Activated CD8-positive, alpha-beta memory T cell treated with anti-CD3 and anti-CD28 coated beads, Interleukin-2, amount 50 U/mL, for 24 hours (primary cell): ENCODE data around the gene FAM237B.
"Not testable (repeated sequence)": the region's sequence is repeated elsewhere in the genome, so short reads cannot be mapped to it uniquely, and the experiment has no call there.

Experiments used
- DNase-seq: peaks from one replicate; pipeline ENCODE4 v3.0.0-alpha.2; 2020; ENCODE audit errors: extremely low read depth

The FAM237B gene

DNA sequence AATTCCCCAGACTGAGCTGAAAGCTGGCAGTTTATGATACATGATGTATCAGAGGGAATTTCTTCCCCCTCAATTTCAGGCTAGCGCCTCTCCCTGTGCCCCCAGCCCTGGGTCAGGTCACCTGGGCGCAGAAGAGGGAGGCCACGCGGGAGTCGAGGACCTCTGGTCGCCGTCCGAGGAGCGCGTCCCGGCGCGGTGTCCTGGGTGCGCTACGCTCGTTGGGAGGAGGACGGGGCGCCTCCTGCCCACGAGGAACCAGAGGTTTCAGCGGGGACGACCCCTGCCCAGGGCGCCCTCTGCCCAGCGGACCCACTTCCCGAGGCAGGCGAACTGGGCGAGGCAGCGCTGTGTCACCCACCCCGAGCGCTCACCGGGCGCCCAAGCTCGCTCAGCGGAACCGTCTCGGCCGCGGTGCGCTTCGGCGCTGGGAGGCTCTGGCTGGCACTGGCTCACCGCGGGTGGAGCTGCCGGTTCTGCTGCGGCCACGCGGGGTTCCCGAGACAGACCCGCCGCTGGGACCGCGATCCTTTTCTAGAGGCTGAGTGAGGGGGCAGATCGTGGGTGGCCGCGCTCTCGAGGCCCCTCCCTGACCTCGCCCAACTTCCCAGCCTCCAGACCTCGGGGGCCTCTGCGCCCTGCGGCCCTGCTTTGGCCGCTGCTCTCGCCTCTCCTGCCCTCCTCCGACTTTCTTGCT is at the start of gene FAM237B:
Gene FAM237B, minus strand, starts transcription at position 504 of the 694 bp plus-strand sequence. CDS start 1,556 bp downstream, outside the sequence.
- DNase-seq: no peak

DNA sequence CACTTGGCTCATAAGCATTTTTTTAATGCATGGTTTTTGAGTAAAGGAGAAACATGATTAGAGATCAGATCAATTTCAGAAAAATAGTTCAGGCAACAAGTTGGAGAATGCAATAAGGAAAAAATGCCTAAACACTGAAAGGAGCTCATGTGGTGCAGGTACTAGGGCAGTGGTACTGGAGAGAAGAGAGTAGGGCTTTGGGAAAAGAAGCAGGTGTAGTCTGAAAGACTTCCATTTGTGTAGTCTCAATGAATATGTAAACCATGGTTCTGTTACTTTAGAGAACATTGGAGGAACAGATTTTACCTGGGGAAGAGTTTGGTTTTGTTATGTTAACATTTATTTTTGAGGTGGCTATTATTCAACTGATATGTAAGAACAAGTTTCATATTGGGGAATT is 30.9 kb upstream of the FAM237B start:
- DNase-seq: no peak

DNA sequence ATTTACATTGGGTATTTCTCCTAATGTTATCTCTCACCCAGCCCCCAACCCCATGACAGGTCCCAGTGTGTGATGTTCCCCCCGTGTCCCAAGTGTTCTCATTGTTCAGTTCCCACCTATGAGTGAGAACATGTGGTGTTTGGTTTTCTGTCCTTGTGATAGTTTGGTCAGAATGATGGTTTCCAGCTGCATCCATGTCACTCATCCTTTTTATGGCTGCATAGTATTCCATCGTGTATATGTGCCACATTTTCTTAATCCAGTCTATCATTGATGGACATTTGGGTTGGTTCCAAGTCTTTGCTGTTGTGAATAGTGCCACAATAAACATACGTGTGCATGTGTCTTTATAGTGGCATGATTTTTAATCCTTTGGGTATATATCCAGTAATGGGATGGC is 28.9 kb upstream of the FAM237B start:
- not testable (repeated sequence) for DNase-seq

DNA sequence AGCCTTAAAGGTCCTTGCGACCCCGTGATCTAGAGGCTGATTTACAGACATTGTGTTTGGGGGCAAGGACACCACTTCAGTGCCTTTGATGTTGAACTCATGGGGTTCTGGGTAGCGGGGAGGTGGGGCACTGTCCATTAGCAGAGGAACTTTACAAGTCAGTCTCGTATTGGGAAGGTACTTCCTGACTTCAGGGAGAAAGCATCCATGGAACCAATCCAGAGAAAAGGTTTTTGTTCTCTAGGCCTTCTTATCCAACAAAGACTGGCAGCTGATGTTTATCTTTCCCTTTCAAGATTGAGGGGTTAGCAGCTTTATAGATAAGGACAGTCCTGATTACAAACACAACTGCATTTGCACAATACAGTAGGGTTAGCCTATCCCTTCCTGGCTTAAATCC is 28.2 kb upstream of the FAM237B start:
- no peak for DNase-seq

DNA sequence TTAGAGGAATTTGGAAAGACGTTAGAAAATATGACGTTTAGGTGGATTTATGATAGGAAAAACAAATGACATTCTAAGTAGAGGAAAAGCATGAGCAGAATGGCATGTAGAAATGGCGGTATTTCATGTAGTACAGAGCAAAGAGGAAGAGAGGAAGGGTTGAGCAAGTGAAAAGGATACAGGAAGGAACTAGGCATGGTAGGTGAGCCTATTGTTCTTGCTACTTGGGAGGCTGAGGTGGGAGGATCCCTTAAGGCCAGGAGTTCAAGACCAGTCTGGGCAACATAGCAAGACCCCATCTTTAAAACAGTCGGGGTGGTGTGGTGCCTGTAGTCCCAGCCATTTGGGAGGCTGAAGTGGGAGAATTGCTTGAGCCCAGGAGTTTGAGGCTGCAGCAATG is 26.7 kb upstream of the FAM237B start:
- DNase-seq: no peak

DNA sequence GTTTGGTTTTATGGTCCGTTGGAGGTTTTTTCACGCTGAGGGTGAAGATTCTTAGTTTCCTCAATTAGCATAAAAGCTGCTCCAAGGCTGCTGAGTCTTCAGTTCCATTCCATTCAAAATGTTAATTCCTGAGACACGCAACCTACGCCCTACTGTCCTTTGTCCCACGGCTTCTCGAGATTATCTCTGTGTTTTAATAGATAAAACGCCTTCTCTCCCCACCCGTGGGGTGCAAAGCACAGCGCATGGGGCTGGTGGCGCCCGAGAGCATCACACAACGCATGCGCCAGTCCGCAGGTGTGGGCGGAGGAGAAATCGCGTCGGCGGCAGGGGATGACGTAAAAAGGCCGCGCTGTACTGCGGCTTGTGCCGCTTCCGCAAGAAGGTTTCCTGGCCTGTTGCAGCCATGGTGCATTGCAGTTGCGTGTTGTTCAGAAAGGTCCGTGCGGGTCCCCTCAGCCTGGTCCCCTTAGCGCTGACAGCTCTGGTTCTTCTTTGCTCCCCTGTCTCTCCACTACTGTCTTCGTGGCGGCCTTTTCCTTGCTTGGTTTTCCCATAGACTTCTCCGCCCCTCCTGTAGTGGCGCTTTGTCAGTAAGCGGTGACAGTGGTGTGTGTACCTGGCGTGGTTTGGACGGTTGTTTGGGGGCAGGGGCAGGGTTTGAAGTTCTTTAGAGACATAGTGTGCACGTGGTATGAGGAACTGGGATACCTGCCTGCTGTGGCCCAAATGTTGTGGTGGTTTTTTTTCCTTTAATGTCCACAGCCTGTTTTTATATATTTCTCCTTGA is 25.4 kb upstream of the FAM237B start, which contains the start of gene GTPBP10:
Gene GTPBP10, plus strand, starts transcription at position 381 of the 790 bp plus-strand sequence. Its CDS starts 26 bp downstream, at position 407.
- peak; percentile 90 for DNase-seq

DNA sequence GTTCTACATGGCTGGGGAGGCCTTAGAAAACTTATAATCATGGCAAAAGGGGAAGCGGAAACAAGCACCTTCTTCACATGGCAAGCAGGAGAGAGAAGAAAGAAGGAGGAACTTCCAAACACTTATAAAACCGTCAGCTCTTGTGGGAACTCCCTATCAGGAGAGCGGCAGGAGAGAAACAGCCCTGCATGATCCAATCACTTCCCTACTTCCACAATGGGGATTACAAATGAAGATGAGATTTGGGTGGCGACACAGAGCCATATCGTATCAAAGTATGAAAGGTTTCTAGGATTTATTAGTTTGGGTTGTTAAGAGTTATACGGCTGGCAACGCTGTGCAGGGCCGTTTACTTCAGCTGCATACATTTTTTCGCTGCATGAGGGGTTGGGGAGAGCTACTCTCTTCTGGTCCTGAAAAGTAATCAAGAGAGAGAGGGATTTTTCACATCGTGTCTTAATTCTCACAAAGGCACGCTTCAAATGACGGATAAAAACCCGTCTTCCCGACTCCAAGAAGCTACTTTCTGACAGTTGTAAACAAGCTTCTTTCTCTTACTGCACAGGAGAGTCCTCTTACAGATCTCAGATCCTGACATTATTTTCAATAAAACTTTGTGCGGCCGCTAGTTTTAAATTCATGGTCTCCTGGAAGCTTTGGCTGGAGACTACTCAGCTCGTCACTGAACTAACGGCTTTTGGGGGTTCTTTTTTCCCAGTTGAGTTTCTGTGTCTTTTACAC is 24.7 kb upstream of the FAM237B start:
- DNase-seq: no peak

DNA sequence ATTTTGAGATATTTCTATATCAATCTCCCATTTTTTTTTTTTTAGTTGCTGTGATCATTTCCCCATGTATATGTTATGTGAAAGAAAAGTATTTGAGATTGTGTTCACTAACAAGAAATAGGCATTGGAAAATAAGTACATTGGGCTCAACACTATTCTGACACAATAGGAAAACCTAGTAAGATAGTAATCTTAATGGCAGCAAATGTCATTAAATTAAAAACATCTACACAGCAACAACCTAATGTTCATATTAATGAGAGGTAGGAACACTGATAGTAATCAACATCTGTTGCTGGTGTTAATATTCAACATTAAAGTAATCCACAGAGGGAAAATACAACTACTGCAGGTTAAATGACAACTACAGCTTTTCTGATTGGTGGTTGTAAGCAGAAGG is 23.9 kb upstream of the FAM237B start:
- DNase-seq: no peak

DNA sequence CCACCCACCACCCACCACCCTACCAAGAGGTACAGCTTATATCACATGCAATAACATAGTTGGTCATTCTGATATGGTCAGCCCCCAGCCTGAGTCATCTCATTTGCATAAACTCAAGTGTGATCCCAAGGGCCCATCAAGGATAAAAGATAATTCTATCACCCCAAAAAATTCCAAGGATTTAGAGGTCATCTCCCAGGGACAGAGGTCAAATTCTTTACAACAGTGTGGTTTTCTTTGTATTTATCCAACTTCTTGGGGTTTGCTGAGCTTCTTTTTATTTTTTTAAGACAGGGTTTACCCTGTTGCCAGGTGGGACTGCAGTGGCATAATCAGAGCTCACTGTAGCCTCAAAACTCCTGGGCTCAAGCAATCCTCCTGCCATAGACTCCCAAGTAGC is 16.0 kb upstream of the FAM237B start:
- no peak for DNase-seq

DNA sequence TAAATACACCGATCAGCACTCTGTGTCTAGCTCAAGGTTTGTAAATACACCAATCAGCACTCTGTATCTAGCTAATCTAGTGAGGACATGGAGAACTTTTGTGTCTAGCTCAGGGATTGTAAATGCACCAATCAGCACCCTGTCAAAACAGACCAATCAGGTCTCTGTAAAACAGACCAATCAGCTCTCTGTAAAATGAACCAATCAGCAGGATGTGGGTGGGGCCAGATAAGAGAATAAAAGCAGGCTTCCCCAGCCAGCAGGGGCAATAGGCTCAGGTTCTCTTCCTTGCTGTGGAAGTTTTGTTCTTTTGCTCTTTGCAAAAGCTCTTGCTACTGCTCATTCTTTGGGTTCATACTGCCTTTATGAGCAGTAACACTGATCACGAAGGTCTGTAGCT is 13.8 kb upstream of the FAM237B start:
- DNase-seq: not testable (repeated sequence)

DNA sequence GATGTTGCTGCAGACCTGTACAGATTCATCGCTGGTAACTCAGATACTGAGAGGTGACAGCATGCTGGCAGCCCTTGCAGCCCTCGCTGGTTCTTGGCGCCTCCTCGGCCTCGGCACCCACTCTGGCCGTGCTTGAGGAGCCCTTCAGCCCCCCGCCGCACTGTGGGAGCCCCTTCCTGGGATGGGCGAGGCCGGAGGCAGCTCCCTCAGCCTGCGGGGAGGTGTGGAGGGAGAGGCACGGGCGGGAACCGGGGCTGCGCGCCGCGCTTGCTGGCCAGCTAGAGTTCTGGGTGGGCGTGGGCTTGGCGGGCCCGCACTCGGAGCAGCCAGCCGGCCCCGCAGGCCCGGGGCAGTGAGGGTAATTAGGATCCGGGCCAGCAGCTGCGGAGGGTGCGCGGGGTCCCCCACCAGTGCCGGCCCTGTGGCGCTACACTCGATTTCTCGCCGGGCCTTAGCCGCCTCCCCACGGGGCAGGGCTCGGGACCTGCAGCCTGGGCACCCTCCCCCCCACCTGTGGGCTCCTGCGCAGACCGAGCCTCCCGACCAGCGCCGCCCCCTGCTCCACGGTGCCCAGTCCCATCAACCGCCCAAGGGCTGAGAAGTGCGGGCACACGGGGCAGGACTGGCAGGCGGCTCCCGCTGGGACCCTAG is 13.2 kb upstream of the FAM237B start:
- DNase-seq: no peak

DNA sequence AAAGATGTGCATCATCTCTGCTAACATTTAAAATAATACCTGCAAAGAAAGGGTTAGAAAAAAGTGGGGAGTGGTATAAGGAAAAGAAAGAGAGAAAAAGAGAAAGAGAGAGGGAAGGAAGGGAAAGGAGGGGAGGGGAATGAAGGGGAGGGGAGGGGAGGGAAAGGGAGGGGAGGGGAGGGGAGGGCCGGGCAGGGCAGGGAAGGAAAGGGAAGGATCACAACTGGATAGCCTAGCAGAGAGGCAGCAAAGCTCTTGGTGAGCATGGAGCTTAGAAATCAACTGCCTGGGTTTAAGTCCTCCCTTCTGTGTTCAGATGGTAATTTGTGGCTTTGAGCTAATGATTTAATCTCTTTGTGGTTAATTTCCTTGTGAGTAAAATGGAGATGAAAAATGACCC is 5.4 kb upstream of the FAM237B start:
- DNase-seq: no peak

DNA sequence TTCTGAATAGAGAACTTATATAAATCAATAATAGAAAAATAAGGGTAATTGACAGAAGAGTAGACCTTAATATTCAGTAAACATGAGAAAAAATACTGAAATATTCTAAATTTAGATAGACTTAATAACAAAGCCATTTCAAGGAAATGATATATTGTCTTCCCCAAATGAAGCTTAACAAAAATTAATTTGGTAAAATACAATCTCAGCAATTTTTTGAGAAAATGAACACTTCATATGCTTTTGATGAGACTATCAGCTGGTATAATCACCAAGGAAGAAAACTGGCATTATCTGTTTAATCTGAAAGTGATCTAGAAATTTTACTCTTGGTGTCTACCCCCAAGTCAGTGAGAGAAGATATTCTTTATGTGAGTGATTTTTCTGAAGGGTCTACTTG is 1.7 kb upstream of the FAM237B start:
- no peak for DNase-seq

DNA sequence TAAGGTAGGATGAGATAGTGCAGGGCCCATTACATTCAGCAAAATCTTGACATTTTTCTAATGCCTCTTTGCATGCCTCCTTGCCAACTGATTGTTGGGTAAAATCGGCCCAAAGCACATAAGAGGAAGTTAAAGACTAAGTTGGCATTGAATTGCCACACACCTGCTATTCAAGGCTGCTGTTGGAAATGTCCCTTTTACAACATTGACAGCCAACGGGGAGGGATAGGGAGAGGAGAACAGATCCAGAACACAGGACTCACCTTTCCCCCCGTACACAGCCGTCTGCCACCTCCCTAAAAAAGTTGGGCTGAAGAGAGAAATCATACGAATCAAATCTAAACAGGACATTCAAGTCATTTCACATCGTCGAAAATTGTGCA is 695 bp downstream of the FAM237B start:
- DNase-seq: no peak

DNA sequence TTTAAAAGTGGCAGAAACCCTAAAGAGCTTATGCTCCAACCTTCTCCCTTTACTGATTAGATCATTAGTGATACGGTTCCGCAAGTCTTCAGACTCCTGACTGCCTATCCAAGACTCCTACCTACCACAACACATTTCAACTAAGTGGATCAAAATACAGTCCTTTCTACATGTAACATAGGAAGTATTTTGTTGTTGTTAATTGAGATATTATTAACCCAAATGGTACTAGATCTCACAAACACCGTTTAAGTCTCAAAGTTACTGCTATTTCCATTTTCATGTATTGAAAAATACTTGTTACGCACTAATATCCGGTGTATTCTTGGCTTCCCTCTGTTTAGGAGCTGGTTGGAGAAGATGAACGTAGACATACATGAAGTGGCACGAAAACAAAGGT is 1.1 kb downstream of the FAM237B start:
- no peak for DNase-seq

DNA sequence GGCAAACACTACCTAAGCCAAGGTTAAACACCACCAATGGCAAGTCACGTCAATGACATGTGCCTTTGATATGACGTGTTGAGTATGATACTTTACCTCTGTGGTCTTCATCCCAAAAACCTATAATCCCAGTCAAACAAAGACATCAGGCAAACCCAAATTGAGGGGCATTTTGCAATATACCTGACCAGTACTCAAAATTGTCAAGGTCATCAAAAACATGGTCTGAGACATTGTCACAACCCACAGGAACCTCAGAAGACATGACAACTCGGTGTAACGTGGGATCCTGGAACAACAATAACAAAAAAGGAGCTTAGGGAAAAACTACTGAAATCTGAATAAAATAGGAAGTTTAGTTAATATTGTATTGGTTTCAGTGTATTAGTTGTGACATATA is 7.2 kb downstream of the FAM237B start:
- DNase-seq: no peak

DNA sequence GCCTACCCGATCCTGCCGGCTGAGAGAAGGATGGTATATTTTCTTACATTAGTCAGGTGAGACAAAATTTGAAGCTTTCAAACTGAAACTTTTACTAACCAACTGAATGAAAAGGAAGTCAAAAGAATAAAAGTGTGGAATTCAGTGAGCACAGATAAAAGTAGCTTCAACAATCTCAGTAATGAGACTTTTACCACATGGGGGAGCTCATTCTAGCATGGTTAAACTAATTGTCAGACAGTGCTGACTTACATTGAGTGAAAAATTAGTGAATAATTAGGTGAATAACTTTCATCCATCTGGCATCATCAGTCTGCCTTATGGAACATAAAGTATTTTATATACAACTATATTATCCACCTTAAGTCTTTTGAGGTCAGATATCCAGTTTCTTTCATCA is 8.4 kb downstream of the FAM237B start:
- no peak for DNase-seq

DNA sequence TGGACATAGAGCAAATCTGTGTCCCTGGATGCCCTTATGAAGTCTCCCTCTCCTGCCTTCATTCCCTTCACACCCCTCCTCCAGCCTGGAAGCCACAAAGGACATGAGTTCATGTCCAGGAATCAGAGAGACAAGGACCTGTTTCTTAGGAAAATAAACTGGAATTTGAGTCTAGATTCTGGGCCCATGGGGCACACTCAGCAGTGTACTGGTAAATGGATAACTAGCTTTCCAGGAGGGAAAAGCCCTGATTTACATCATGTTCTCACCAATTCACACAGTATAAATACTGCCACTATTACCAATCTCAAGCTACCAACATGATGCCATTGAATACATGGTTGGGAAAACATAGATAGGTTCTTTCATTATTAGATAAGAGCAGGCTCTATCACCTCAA is 9.9 kb downstream of the FAM237B start:
- no peak for DNase-seq

DNA sequence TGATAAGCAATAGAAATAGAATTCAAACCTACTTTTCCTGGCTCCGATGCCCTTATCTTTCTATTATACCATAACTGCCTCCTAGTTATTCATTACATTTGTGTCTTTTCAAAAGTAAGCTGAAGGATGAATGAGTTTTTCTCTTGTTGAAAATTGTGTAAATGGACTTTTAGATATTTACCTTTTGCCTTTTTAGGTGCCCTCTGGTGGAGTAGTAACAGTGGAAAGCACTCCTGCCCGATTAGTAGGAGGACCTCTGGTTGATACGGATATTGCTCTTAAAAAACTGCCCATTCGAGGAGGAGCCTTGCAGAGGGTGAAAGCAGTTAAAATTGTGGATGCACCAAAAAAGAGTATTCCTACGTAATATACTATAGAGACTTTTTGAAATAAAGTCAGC is 11.2 kb downstream of the FAM237B start:
- no peak for DNase-seq

DNA sequence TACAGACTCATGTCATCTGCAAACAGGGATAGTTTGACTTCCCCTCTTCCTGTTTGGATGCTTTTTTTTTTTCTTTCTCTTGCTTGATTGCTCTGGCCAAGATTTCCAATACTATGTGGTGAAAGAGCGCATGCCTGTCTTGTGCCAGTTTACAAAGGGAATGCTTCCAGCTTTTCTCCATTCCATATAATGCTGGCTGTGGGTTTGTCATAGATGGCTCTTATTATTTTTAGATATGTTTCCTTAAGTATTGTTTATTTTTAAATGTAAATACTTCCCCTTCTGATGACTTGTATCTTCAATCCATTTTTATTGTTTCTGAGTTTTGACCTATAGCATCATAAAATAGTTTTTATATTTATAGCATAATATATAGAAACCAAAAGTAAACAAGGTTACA is 17.9 kb downstream of the FAM237B start:
- no peak for DNase-seq

DNA sequence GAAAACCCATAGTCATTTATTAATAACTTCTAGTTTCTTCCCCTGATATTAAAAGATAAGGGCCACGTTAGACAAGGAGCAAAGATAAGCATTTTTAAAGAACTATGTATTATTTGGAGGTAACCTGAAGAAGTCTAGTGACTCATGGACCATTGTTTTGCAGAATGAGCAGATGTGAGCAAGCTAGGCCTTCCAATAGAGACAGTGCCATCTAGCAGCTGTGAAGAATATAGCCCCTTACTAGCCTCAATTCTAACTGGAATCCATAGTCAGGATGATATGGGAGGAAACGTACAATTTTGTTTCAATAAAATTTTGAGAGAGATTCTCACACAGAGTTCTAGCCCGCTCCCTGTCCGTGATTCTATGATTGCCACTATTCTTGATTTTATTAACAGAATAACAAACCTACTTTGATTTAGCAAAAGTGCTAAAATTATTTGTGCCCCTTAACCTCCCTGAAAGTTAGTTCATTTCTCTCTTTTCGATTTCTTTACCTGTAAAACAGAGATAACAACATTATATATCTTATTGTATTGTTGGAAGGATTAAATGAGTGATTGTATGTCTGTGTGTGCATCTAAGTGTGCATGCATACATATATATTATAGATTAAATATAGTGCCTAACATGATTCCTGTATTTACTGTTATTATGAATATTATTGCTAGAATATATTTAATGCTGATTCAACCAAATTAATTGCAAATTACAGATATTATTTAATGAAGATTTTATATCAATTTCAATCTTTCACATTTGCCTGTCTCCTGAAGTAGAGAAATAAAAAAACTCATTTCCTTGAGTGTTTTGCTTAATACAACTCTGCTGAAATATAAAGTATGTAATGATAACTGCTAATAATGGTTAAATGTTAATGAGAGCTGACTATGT is 22.7 kb downstream of the FAM237B start:
- no peak for DNase-seq
